IMR-90 (cell line): ENCODE measurements around the gene HOXD12. TPM values are rescaled to one million over a fixed set of nuclear protein-coding genes. Genes with fewer than 3 reads are reported as not detected.
A peak's percentile ranks its signal among the peaks of the same experiment; 100 is the strongest.

Source experiments
- ATAC-seq: fragments of 200-7000 bp; cut with Tn5 transposase; 2 replicates; pipeline ENCODE4 v1.9.1; 2020; ENCODE audit warnings: low read depth, mild to moderate bottlenecking, moderate library complexity
- BruUV-seq: library from RNA; stranded (reverse); fragments of 400-500 nt; replicated peaks from 2 replicates; lab custom pipeline; 2021; lab: Mats Ljungman, UMichigan
- CTCF ChIA-PET: fragments of 300-600 bp; formaldehyde crosslinking; extraction: SDS; loops from one replicate; lab custom pipeline; 2021; ENCODE audit warnings: antibody characterized with exemption; lab: Yijun Ruan, JAX
- POLR2A ChIA-PET: fragments of 300-600 bp; sonication (Branson Sonifier 250); formaldehyde crosslinking; loops from one replicate; lab custom pipeline; 2022; ENCODE audit warnings: antibody characterized with exemption; ENCODE audit not compliant: unreplicated experiment; lab: Charles Lee
- DNase-seq: peaks from one replicate; pipeline ENCODE4 v3.0.0; 2013
- H2AFZ ChIP-seq: replicated peaks from 2 replicates; pipeline ENCODE3; 2013; ENCODE audit warnings: low read length, mild to moderate bottlenecking; ENCODE audit not compliant: poor library complexity
- H2AK5ac ChIP-seq: 2 replicates; pipeline ENCODE4 v1.6.1; 2013; ENCODE audit warnings: low read depth, low read length, inconsistent platforms
- H2AK9ac ChIP-seq: replicated peaks from 2 replicates; pipeline ENCODE3; 2013; ENCODE audit warnings: mild to moderate bottlenecking, low read depth, low read length, moderate library complexity; ENCODE audit not compliant: poor library complexity
- H2BK120ac ChIP-seq: 2 replicates; pipeline ENCODE4 v1.6.1; 2013; ENCODE audit warnings: low read depth, low read length, inconsistent platforms
- H2BK15ac ChIP-seq: 3 replicates; pipeline ENCODE4 v1.6.1; 2013; ENCODE audit warnings: low read depth, low read length, inconsistent platforms
- H2BK20ac ChIP-seq: 2 replicates; pipeline ENCODE4 v1.6.1; 2013; ENCODE audit warnings: low read depth, mild to moderate bottlenecking, inconsistent platforms, low read length, moderate library complexity
- H2BK5ac ChIP-seq: 2 replicates; pipeline ENCODE4 v1.6.1; 2013; ENCODE audit warnings: mild to moderate bottlenecking, low read depth, low read length, inconsistent platforms; ENCODE audit not compliant: poor library complexity, severe bottlenecking
- H3K14ac ChIP-seq: replicated peaks from 2 replicates; pipeline ENCODE4 v1.6.1; 2013; ENCODE audit warnings: low read depth, low read length, inconsistent platforms
- H3K18ac ChIP-seq: 2 replicates; pipeline ENCODE4 v1.6.1; 2013; ENCODE audit warnings: low read depth, low read length, control low read depth
- H3K23ac ChIP-seq: 2 replicates; pipeline ENCODE4 v1.6.1; 2013; ENCODE audit warnings: low read depth, low read length, inconsistent platforms
- H3K27ac ChIP-seq: 2 replicates; pipeline ENCODE4 v1.5.1; 2013; ENCODE audit warnings: mild to moderate bottlenecking, control low read depth, low read length; ENCODE audit not compliant: insufficient read depth
- H3K27me3 ChIP-seq: 2 replicates; pipeline ENCODE4 v1.6.1; 2013; ENCODE audit warnings: low read length; ENCODE audit not compliant: control insufficient read depth, insufficient read depth
- H3K36me3 ChIP-seq: 2 replicates; pipeline ENCODE4 v1.6.1; 2013; ENCODE audit warnings: low read length, mixed read lengths; ENCODE audit not compliant: control insufficient read depth, insufficient read depth
- H3K4ac ChIP-seq: 2 replicates; pipeline ENCODE4 v1.6.1; 2013; ENCODE audit warnings: low read depth, low read length, inconsistent platforms
- H3K4me1 ChIP-seq: 2 replicates; pipeline ENCODE4 v1.6.1; 2013; ENCODE audit warnings: low read length, mixed read lengths; ENCODE audit not compliant: control insufficient read depth, insufficient read depth
- H3K4me2 ChIP-seq: 2 replicates; pipeline ENCODE4 v1.6.1; 2013; ENCODE audit warnings: low read depth, mild to moderate bottlenecking, control low read depth, low read length, moderate library complexity
- H3K4me3 ChIP-seq: 2 replicates; pipeline ENCODE4 v1.5.1; 2013; ENCODE audit warnings: low read depth, mild to moderate bottlenecking, control low read depth, low read length, moderate library complexity; ENCODE audit not compliant: insufficient read depth
- H3K56ac ChIP-seq: 2 replicates; pipeline ENCODE4 v1.6.1; 2013; ENCODE audit warnings: low read length, inconsistent platforms; ENCODE audit not compliant: insufficient read depth; ENCODE audit errors: extremely low read depth
- H3K79me1 ChIP-seq, 2 experiments: 2 replicates each; pipeline ENCODE4 v1.6.1; 2013; ENCODE audit warnings: low read length in 2 of 2, inconsistent platforms in 1 of 2, low read depth in 1 of 2
- H3K9ac ChIP-seq: 2 replicates; pipeline ENCODE4 v1.6.1; 2013; ENCODE audit warnings: low read depth, low read length, control low read depth
- H3K9me1 ChIP-seq: 2 replicates; pipeline ENCODE4 v1.6.1; 2013; ENCODE audit warnings: low read length, inconsistent platforms; ENCODE audit not compliant: insufficient read depth
- H3K9me3 ChIP-seq: 2 replicates; pipeline ENCODE4 v1.6.1; 2013; ENCODE audit warnings: low read length; ENCODE audit not compliant: control insufficient read depth, insufficient read depth
- H4K20me1 ChIP-seq: 2 replicates; pipeline ENCODE4 v1.6.1; 2013; ENCODE audit warnings: low read length, inconsistent platforms; ENCODE audit not compliant: insufficient read depth
- H4K5ac ChIP-seq: 2 replicates; pipeline ENCODE4 v1.6.1; 2013; ENCODE audit warnings: mild to moderate bottlenecking, low read depth, low read length, control low read depth
- H4K8ac ChIP-seq, 2 experiments: 2 replicates each; pipeline ENCODE4 v1.6.1; 2013; ENCODE audit warnings: low read depth in 2 of 2, low read length in 2 of 2, control low read depth in 1 of 2, inconsistent platforms in 1 of 2
- H4K91ac ChIP-seq: 2 replicates; pipeline ENCODE4 v1.6.1; 2013; ENCODE audit warnings: low read depth, low read length, inconsistent platforms; ENCODE audit not compliant: insufficient read depth
- BHLHE40 ChIP-seq: fragments of 150-350 bp; IDR thresholded peaks from 2 replicates; pipeline ENCODE4 v1.6.1; 2016; ENCODE audit warnings: mild to moderate bottlenecking, low read depth, low read length
- CEBPB ChIP-seq: IDR thresholded peaks from 2 replicates; pipeline ENCODE4 v1.6.1; 2012; ENCODE audit warnings: low read depth, low read length, improper control_type of control experiment
- CHD1 ChIP-seq: IDR thresholded peaks from 2 replicates; pipeline ENCODE4 v1.6.1; 2012; ENCODE audit warnings: low read depth, low read length, improper control_type of control experiment
- FOS ChIP-seq: fragments of 150-350 bp; IDR thresholded peaks from 2 replicates; pipeline ENCODE4 v1.6.1; 2016; ENCODE audit warnings: low read depth, low read length
- MAFK ChIP-seq: IDR thresholded peaks from 2 replicates; pipeline ENCODE4 v1.6.1; 2012; ENCODE audit warnings: low read depth, low read length, improper control_type of control experiment
- MXI1 ChIP-seq: IDR thresholded peaks from 2 replicates; pipeline ENCODE4 v1.6.1; 2012; ENCODE audit warnings: low read depth, mild to moderate bottlenecking, low read length, moderate library complexity, borderline replicate concordance
- NFE2L2 ChIP-seq: fragments of 150-350 bp; IDR thresholded peaks from 2 replicates; pipeline ENCODE4 v1.6.1; 2016; ENCODE audit warnings: low read depth, mild to moderate bottlenecking, low read length
- POLR2A ChIP-seq: IDR thresholded peaks from 2 replicates; pipeline ENCODE4 v1.6.1; 2012; ENCODE audit warnings: mild to moderate bottlenecking, low read depth, low read length
- RAD21 ChIP-seq: IDR thresholded peaks from 2 replicates; pipeline ENCODE4 v1.6.1; 2012; ENCODE audit warnings: low read length, improper control_type of control experiment
- RCOR1 ChIP-seq: IDR thresholded peaks from 2 replicates; pipeline ENCODE4 v1.6.1; 2012; ENCODE audit warnings: mild to moderate bottlenecking, low read length, improper control_type of control experiment; ENCODE audit not compliant: insufficient replicate concordance
- RFX5 ChIP-seq: IDR thresholded peaks from 2 replicates; pipeline ENCODE4 v1.8.0; 2012; ENCODE audit warnings: low read depth, mild to moderate bottlenecking, low read length, moderate library complexity
- SMC3 ChIP-seq: fragments of 150-350 bp; IDR thresholded peaks from 2 replicates; pipeline ENCODE4 v1.6.1; 2016; ENCODE audit warnings: low read depth, mild to moderate bottlenecking, antibody characterized with exemption, low read length, moderate library complexity
- WGBS, 2 experiments: methylation state at CpG; one replicate each; pipeline versions ENCODE4 v1.1.5 to v1.1.7; 2013; ENCODE audit warnings: missing lambda C conversion rate in 2 of 2; ENCODE audit not compliant: insufficient read length in 1 of 2; ENCODE audit errors: extremely low coverage in 2 of 2; 5-methylcytosine and 5-hydroxymethylcytosine counted together
- dilution Hi-C: fragments of 300-500 bp; cut with HindIII; formaldehyde crosslinking; loops from one replicate; pipeline ENCODE4 v1.14.3; 2018; ENCODE audit warnings: low sequenced_read_pairs; ENCODE audit not compliant: unreplicated experiment
- in situ Hi-C: fragments of 300-500 bp; cut with MboI; formaldehyde crosslinking; loops from 3 replicates; pipeline ENCODE4 v1.14.3; 2019; ENCODE audit warnings: low sequenced_read_pairs, inconsistent platforms, mixed read lengths
- intact Hi-C: fragments of 100-400 bp; cut with micrococcal nuclease; formaldehyde crosslinking; loops from 2 replicates; pipeline ENCODE4 v1.10.0; 2022
- polyA plus RNA-seq, 3 experiments: library from polyadenylated mRNA; depleted of rRNA; stranded (reverse); fragments of >200 nt; gene quantifications; 2 replicates each; pipeline ENCODE4 v1.2.3, GENCODE V29; 2012; ENCODE audit warnings: low replicate concordance in 1 of 3
- total RNA-seq: library from RNA; depleted of rRNA; stranded (reverse); fragments of >200 nt; gene quantifications from 2 replicates; pipeline ENCODE4 v1.2.3, GENCODE V29; 2012
- TF ChIP-seq, protein P1 (sequence below): fragments of 150-350 bp; IDR thresholded peaks from 2 replicates; pipeline ENCODE4 v1.6.1; 2017; ENCODE audit warnings: mild to moderate bottlenecking, antibody characterized with exemption, low read length, low read depth
- TF ChIP-seq, protein P2 (sequence below): conservative IDR thresholded peaks from 2 replicates; pipeline ENCODE4 v1.5.1; 2012; ENCODE audit warnings: mild to moderate bottlenecking, low read depth, low read length, improper control_type of control experiment
- TF ChIP-seq, protein P3 (sequence below): fragments of 150-350 bp; IDR thresholded peaks from 2 replicates; pipeline ENCODE4 v1.6.1; 2016; ENCODE audit warnings: low read depth, mild to moderate bottlenecking, low read length, moderate library complexity, borderline replicate concordance

Gene HOXD12
- total and polyA plus RNA-seq, 2 of the 4 experiments (the other 2 are of a cell fraction): not detected

DNA sequence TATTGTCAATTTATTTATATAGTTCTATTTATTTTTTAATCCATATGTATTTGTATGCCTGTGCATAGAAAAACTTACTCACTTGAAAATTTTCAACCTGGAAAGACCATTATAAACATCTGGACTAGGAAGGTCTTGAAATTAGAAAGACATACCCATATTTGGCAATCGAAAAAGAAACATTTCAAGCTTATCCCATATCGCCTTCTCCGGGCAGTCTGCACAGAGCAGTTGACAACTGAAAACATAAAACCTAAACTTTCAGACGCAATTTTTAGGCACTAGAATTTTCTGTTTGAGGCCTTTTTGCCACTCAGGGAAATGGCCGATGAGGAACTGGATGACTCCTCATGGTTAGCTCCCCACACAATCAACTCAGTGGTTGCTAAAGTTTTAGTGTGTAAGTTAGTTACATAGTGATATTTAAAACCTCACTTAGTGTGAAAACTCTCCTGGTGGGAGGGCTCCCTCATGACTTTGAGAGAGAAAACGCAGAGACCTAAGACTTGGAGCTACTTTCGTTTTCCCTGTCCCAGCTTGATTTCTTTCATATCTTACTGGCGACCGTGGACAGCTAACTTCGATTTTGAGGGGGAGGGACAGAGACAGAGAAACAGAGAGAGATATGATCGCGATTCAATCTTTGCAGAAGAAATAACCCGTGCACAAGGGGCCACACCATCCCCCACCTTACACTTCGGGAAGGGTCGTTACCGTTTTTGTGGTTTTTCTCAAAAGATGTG, 3.2 kb upstream of the HOXD12 start:
- ChIA-PET CTCF (interaction anchor here (0.9 to 3.9 kb wide), 4 partner anchors 406 to 893 kb away, joined by 3 to 13 read pairs (median 4); no protein-coding TSS in a partner anchor), POLR2A (no interaction called here)
- Histone ChIP-seq H2BK20ac (no peak overlapping the region), H4K91ac (no peak overlapping the region), H3K14ac (no peak overlapping the region), H4K5ac (no peak overlapping the region), H2AK9ac (no peak overlapping the region), H2BK120ac (no peak overlapping the region), H3K9ac (no peak overlapping the region), H3K56ac (no peak overlapping the region), H2AK5ac (no peak overlapping the region), H2AFZ (peak overlapping the region; percentile 64), H3K4me2 (peak overlapping the region; percentile 85), H2BK5ac (no peak overlapping the region), H4K20me1 (no peaks in the 10 kb centered on the region), H3K23ac (no peak overlapping the region; the same call in 1 of the 2 replicates), H2BK15ac (no peak overlapping the region), H3K4ac (no peak overlapping the region), H3K27me3 (peaks cover 92% of the 10 kb centered on the region), H3K9me3 (peaks cover 6% of the 10 kb centered on the region), H3K79me1 (no peaks in the 10 kb centered on the region), H3K4me3 (peak overlapping the region; percentile 35), H3K9me1 (no peaks in the 10 kb centered on the region), H3K4me1 (peaks cover 3% of the 10 kb centered on the region; the same call in 1 of the 2 replicates), H4K8ac (no peak overlapping the region), H3K18ac (no peak overlapping the region), H3K27ac (no peak overlapping the region), H3K36me3 (no peaks in the 10 kb centered on the region)
- intact Hi-C loops: loop anchor here (2.0 to 10.0 kb wide), 6 partner anchors 682 to 1392 kb away; no protein-coding TSS in a partner anchor
- no TSS peak for BruUV-seq
- 18% methylated on average over 4 of the region's 16 CpGs; no CpG with 5 or more reads in 1 of the 2 experiments for WGBS, 2 experiments
- DNase-seq (no peak), ATAC-seq (no peak)
- dilution Hi-C loops: no loop called here
- in situ Hi-C loops: loop anchor here (10.0 to 25.0 kb wide), 4 partner anchors 412 to 1359 kb away; no protein-coding TSS in a partner anchor
- TF ChIP-seq SMC3 (no peak), MAFK (no peak), RCOR1 (no peak), BHLHE40 (no peak), RAD21 (no peak), RFX5 (no peak), CEBPB (no peak), NFE2L2 (no peak), POLR2A (no peak), MXI1 (no peak), FOS (no peak), CHD1 (no peak)
- TF ChIP-seq, protein P1, sequence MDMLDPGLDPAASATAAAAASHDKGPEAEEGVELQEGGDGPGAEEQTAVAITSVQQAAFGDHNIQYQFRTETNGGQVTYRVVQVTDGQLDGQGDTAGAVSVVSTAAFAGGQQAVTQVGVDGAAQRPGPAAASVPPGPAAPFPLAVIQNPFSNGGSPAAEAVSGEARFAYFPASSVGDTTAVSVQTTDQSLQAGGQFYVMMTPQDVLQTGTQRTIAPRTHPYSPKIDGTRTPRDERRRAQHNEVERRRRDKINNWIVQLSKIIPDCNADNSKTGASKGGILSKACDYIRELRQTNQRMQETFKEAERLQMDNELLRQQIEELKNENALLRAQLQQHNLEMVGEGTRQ: no peak
- TF ChIP-seq, protein P2, sequence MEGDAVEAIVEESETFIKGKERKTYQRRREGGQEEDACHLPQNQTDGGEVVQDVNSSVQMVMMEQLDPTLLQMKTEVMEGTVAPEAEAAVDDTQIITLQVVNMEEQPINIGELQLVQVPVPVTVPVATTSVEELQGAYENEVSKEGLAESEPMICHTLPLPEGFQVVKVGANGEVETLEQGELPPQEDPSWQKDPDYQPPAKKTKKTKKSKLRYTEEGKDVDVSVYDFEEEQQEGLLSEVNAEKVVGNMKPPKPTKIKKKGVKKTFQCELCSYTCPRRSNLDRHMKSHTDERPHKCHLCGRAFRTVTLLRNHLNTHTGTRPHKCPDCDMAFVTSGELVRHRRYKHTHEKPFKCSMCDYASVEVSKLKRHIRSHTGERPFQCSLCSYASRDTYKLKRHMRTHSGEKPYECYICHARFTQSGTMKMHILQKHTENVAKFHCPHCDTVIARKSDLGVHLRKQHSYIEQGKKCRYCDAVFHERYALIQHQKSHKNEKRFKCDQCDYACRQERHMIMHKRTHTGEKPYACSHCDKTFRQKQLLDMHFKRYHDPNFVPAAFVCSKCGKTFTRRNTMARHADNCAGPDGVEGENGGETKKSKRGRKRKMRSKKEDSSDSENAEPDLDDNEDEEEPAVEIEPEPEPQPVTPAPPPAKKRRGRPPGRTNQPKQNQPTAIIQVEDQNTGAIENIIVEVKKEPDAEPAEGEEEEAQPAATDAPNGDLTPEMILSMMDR: no peak
- TF ChIP-seq, protein P3, sequence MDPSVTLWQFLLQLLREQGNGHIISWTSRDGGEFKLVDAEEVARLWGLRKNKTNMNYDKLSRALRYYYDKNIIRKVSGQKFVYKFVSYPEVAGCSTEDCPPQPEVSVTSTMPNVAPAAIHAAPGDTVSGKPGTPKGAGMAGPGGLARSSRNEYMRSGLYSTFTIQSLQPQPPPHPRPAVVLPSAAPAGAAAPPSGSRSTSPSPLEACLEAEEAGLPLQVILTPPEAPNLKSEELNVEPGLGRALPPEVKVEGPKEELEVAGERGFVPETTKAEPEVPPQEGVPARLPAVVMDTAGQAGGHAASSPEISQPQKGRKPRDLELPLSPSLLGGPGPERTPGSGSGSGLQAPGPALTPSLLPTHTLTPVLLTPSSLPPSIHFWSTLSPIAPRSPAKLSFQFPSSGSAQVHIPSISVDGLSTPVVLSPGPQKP: no peak
